OCI-LY1 (cell line): Measurements from ENCODE around the gene PRKG1.

ENCODE experiments used
- H2AFZ ChIP-seq: fragments of 200-600 bp; sonication (generic), shearing (Covaris generic); 2 replicates; pipeline ENCODE4 v1.6.0; 2014; ENCODE audit warnings: antibody characterized with exemption, mild to moderate bottlenecking, low read length
- H3F3A ChIP-seq: fragments of 200-600 bp; sonication (generic), shearing (Covaris generic); 2 replicates; pipeline ENCODE4 v1.6.0; 2014; ENCODE audit warnings: mild to moderate bottlenecking, antibody characterized with exemption, low read length, moderate library complexity; ENCODE audit not compliant: insufficient read depth
- H3K27ac ChIP-seq: fragments of 200-600 bp; sonication (generic); 2 replicates; pipeline ENCODE4 v1.5.1; 2014; ENCODE audit warnings: low read length, mixed run types, mild to moderate bottlenecking, low read depth; ENCODE audit not compliant: poor library complexity, severe bottlenecking
- H3K27me3 ChIP-seq: fragments of 200-600 bp; sonication (generic); 2 replicates; pipeline ENCODE4 v1.6.0; 2014; ENCODE audit warnings: antibody characterized with exemption, mild to moderate bottlenecking, low read length, moderate library complexity; ENCODE audit not compliant: insufficient read depth
- H3K36me3 ChIP-seq: fragments of 200-600 bp; sonication (generic); 2 replicates; pipeline ENCODE4 v1.6.1; 2014; ENCODE audit warnings: mild to moderate bottlenecking, antibody characterized with exemption, low read length, moderate library complexity, mixed read lengths; ENCODE audit not compliant: insufficient read depth
- H3K4me1 ChIP-seq: fragments of 200-600 bp; sonication (generic); 2 replicates; pipeline ENCODE4 v1.5.1; 2014; ENCODE audit warnings: mild to moderate bottlenecking, low read length, moderate library complexity; ENCODE audit not compliant: insufficient read depth, severe bottlenecking
- H3K4me2 ChIP-seq: fragments of 200-600 bp; sonication (generic), shearing (Covaris generic); 2 replicates; pipeline ENCODE4 v1.6.1; 2014; ENCODE audit warnings: low read length
- H3K4me3 ChIP-seq: fragments of 200-600 bp; sonication (generic); 2 replicates; pipeline ENCODE4 v1.5.1; 2014; ENCODE audit warnings: low read length, low read depth, mild to moderate bottlenecking, mixed read lengths; ENCODE audit not compliant: poor library complexity, severe bottlenecking
- H3K79me2 ChIP-seq: fragments of 200-600 bp; shearing (Covaris generic); 2 replicates; pipeline ENCODE4 v1.6.1; 2016; ENCODE audit warnings: mixed run types, low read length, mixed read lengths; ENCODE audit not compliant: insufficient read depth
- H3K9ac ChIP-seq: fragments of 200-600 bp; sonication (generic), shearing (Covaris generic); 2 replicates; pipeline ENCODE4 v1.6.1; 2014; ENCODE audit warnings: mild to moderate bottlenecking, low read length, mixed read lengths
- H3K9me2 ChIP-seq: fragments of 200-600 bp; sonication (generic), shearing (Covaris generic); 2 replicates; pipeline ENCODE4 v1.6.1; 2014; ENCODE audit warnings: low read depth, mild to moderate bottlenecking, low read length, mixed read lengths
- H3K9me3 ChIP-seq: fragments of 200-600 bp; shearing (Covaris generic); 2 replicates; pipeline ENCODE4 v1.6.1; 2014; ENCODE audit warnings: low read length, mixed read lengths
- H4K20me1 ChIP-seq: fragments of 200-600 bp; sonication (generic), shearing (Covaris generic); 2 replicates; pipeline ENCODE4 v1.6.0; 2016; ENCODE audit warnings: mild to moderate bottlenecking, low read length; ENCODE audit not compliant: insufficient read depth
- EZH2 ChIP-seq: fragments of 200-600 bp; sonication (generic), shearing (Covaris generic); IDR thresholded peaks from 2 replicates; pipeline ENCODE4 v1.8.0; 2017; ENCODE audit warnings: borderline replicate concordance, mixed run types, mild to moderate bottlenecking, antibody characterized with exemption, low read length, moderate library complexity, mixed read lengths
- TF ChIP-seq, protein P1 (sequence below): fragments of 200-600 bp; sonication (generic), shearing (Covaris generic); IDR thresholded peaks from 2 replicates; pipeline ENCODE4 v1.5.1; 2017; ENCODE audit warnings: mild to moderate bottlenecking, antibody characterized with exemption, low read length, moderate library complexity, mixed read lengths

Gene PRKG1

GRCh38 chr10:51649064-51649463 lies 574.8 kb downstream of the PRKG1 start:
- H3K9me2 ChIP-seq = no peaks in the 10 kb centered on the region
- TF ChIP-seq EZH2 = no peak
- TF ChIP-seq, protein P1, sequence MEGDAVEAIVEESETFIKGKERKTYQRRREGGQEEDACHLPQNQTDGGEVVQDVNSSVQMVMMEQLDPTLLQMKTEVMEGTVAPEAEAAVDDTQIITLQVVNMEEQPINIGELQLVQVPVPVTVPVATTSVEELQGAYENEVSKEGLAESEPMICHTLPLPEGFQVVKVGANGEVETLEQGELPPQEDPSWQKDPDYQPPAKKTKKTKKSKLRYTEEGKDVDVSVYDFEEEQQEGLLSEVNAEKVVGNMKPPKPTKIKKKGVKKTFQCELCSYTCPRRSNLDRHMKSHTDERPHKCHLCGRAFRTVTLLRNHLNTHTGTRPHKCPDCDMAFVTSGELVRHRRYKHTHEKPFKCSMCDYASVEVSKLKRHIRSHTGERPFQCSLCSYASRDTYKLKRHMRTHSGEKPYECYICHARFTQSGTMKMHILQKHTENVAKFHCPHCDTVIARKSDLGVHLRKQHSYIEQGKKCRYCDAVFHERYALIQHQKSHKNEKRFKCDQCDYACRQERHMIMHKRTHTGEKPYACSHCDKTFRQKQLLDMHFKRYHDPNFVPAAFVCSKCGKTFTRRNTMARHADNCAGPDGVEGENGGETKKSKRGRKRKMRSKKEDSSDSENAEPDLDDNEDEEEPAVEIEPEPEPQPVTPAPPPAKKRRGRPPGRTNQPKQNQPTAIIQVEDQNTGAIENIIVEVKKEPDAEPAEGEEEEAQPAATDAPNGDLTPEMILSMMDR = no peak
- H3K79me2 ChIP-seq = no peaks in the 10 kb centered on the region
- no peaks in the 10 kb centered on the region for H3K4me1 ChIP-seq
- H3K27ac ChIP-seq = no peak overlapping the region
- H4K20me1 ChIP-seq = no peaks in the 10 kb centered on the region
- no peak overlapping the region for H3K4me3 ChIP-seq
- H3K27me3 ChIP-seq = no peaks in the 10 kb centered on the region
- no peaks in the 10 kb centered on the region for H3K9me3 ChIP-seq
- H3K9ac ChIP-seq = no peak overlapping the region
- H3K36me3 ChIP-seq = no peaks in the 10 kb centered on the region
- H2AFZ ChIP-seq = no peak overlapping the region
- H3F3A ChIP-seq = no peaks in the 10 kb centered on the region
- H3K4me2 ChIP-seq = no peak overlapping the region

- TF ChIP-seq, protein P1 = no peak
- no peak for TF ChIP-seq EZH2
- H3K4me3 ChIP-seq = no peak overlapping the region
These were observed 576.8 kb downstream of the PRKG1 start for GRCh38 chr10:51651063-51651462.

DNA sequence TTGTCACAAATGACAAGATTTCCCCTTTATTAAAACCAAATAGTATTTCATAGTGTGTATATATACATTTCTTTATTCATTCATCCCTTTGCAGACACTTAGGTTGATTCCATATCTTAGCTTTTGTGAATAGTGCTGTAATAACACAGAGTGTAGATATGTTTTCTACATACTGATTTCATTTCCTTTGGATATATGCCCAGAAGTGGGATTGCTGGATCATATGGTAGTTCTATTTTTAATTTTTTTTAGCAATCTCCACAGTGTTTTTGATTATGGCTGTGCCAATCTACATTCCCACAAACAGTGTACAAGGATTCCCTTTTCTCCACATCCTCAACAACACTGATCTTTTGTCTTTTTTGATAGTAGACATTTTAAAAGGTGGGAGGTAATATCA lies 578.7 kb downstream of the PRKG1 start:
- Histone ChIP-seq H3K4me1 (no peaks in the 10 kb centered on the region), H3K9me2 (no peaks in the 10 kb centered on the region), H3F3A (no peaks in the 10 kb centered on the region), H3K4me3 (no peak overlapping the region), H3K27ac (no peak overlapping the region), H3K27me3 (no peaks in the 10 kb centered on the region), H3K4me2 (no peak overlapping the region), H2AFZ (no peak overlapping the region), H3K79me2 (no peaks in the 10 kb centered on the region), H3K9ac (no peak overlapping the region), H4K20me1 (no peaks in the 10 kb centered on the region), H3K9me3 (no peaks in the 10 kb centered on the region), H3K36me3 (no peaks in the 10 kb centered on the region)
- TF ChIP-seq, protein P1 = no peak
- TF ChIP-seq EZH2 = no peak

More at GRCh38 chr10:51651063-51651462, 576.8 kb downstream of the PRKG1 start:
- Histone ChIP-seq H4K20me1 (no peaks in the 10 kb centered on the region), H3K27me3 (no peaks in the 10 kb centered on the region), H3K4me1 (no peaks in the 10 kb centered on the region), H3K36me3 (no peaks in the 10 kb centered on the region), H3K79me2 (no peaks in the 10 kb centered on the region), H3K9ac (no peak overlapping the region), H3K9me2 (no peaks in the 10 kb centered on the region), H3K27ac (no peak overlapping the region), H3K9me3 (no peaks in the 10 kb centered on the region), H3F3A (no peaks in the 10 kb centered on the region), H3K4me2 (no peak overlapping the region), H2AFZ (no peak overlapping the region)
